Panc1 (cell line): ENCODE results near the gene UBASH3B. TPM values are rescaled to one million over a fixed set of nuclear protein-coding genes. Genes with fewer than 3 reads are reported as not detected.

Source experiments
- ATAC-seq: fragments of 200-7000 bp; cut with Tn5 transposase; 2 replicates; pipeline ENCODE4 v1.9.1; 2020; ENCODE audit warnings: mild to moderate bottlenecking, moderate library complexity
- BruUV-seq: library from RNA; stranded (reverse); fragments of 400-500 nt; replicated peaks from 2 replicates; lab custom pipeline; 2021; lab: Mats Ljungman, UMichigan
- CTCF ChIA-PET: fragments of 300-600 bp; sonication (Branson Sonifier 250); formaldehyde crosslinking; loops from one replicate; lab custom pipeline; 2022; ENCODE audit warnings: antibody characterized with exemption; lab: Charles Lee
- POLR2A ChIA-PET: fragments of 300-600 bp; sonication (Branson Sonifier 250); formaldehyde crosslinking; loops from one replicate; lab custom pipeline; 2022; ENCODE audit warnings: antibody characterized with exemption; lab: Charles Lee
- DNase-seq: peaks from one replicate; pipeline ENCODE4 v3.0.0-alpha.2; 2010; ENCODE audit warnings: low read depth, low spot score
- H3K27ac ChIP-seq: 2 replicates; pipeline ENCODE4 v1.5.1; 2011; ENCODE audit warnings: mild to moderate bottlenecking, low read length, inconsistent platforms
- H3K27me3 ChIP-seq: fragments of 200-500 bp; sonication (Bioruptor generic); 2 replicates; pipeline ENCODE4 v1.6.0; 2014; ENCODE audit warnings: low read length, inconsistent platforms; ENCODE audit not compliant: control insufficient read depth, insufficient read depth
- H3K36me3 ChIP-seq: fragments of 200-500 bp; sonication (Bioruptor generic); 2 replicates; pipeline ENCODE4 v1.5.1; 2014; ENCODE audit warnings: inconsistent platforms, mild to moderate bottlenecking, low read length, moderate library complexity; ENCODE audit not compliant: control insufficient read depth, insufficient read depth
- H3K4me1 ChIP-seq: 2 replicates; pipeline ENCODE4 v1.5.1; 2011; ENCODE audit warnings: inconsistent platforms, mild to moderate bottlenecking, low read length, moderate library complexity; ENCODE audit not compliant: control insufficient read depth, insufficient read depth
- H3K4me3 ChIP-seq, 2 experiments: 2 replicates each; pipeline ENCODE4 v1.5.1; 2011 to 2012; ENCODE audit warnings: low read depth in 2 of 2, low read length in 2 of 2, mild to moderate bottlenecking in 2 of 2, inconsistent platforms in 1 of 2, moderate library complexity in 1 of 2
- H3K9me3 ChIP-seq: fragments of 200-500 bp; sonication (Bioruptor generic); 2 replicates; pipeline ENCODE4 v1.5.1; 2014; ENCODE audit warnings: low read depth, mild to moderate bottlenecking, inconsistent platforms, low read length, moderate library complexity; ENCODE audit not compliant: control insufficient read depth, insufficient read depth
- POLR2AphosphoS5 ChIP-seq: IDR thresholded peaks from 2 replicates; pipeline ENCODE4 v1.6.1; 2012; ENCODE audit warnings: mild to moderate bottlenecking, low read depth, low read length, moderate library complexity
- SIN3A ChIP-seq: IDR thresholded peaks from 2 replicates; pipeline ENCODE4 v1.6.1; 2012; ENCODE audit warnings: low read depth, mild to moderate bottlenecking, low read length, moderate library complexity, borderline replicate concordance; ENCODE audit not compliant: insufficient read depth
- TCF7L2 ChIP-seq: IDR thresholded peaks from 2 replicates; pipeline ENCODE4 v1.6.1; 2011; ENCODE audit warnings: mild to moderate bottlenecking, low read depth, low read length, inconsistent platforms
- in situ Hi-C: cut with HindIII; loops from 2 replicates; pipeline ENCODE4 v1.10.0; 2016; ENCODE audit warnings: low sequenced_read_pairs, low pct_unique_long_range_greater_than_20kb
- intact Hi-C: fragments of 100-400 bp; cut with micrococcal nuclease; formaldehyde crosslinking; loops from one replicate; pipeline ENCODE4 v1.10.0; 2022; ENCODE audit not compliant: unreplicated experiment
- total RNA-seq: library from RNA; stranded (reverse); gene quantifications from one replicate; pipeline ENCODE4 v1.2.1, GENCODE V29; 2021; ENCODE audit not compliant: unreplicated experiment
- TF ChIP-seq, protein P1 (sequence below), 2 experiments: IDR thresholded peaks; 2 replicates each; pipeline ENCODE4 v1.6.1; 2011 to 2012; ENCODE audit warnings: low read depth in 2 of 2, control low read depth in 1 of 2, low read length in 1 of 2, mild to moderate bottlenecking in 1 of 2, moderate library complexity in 1 of 2; ENCODE audit not compliant: insufficient read depth in 1 of 2
- TF ChIP-seq, protein P2 (sequence below): fragments of 450-650 bp; IDR thresholded peaks from 2 replicates; pipeline ENCODE4 v1.5.1; 2017; ENCODE audit warnings: mild to moderate bottlenecking

Gene UBASH3B
- total RNA-seq, 1 experiment from 2014 or later: 55.1 TPM

DNA sequence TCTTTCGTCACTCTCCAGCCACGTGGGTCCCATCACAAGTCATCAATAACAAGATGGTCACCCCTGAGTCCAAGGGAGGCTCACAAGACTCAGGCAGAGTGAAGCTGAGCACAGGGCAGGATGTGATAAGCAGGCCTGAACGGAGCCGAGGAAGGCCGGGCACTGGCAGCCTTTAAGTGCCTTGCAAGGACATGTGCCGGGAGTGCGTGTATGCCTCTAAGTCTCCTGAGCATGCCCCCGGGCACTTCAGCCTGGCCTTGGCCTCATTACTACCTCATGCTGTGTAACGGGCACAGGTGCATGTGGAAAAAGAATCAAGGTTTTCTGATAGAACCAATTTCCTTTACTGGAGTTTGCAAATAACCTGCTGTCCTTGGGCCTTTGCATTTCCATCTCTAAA, 55.8 kb downstream of the UBASH3B start:
- H3K36me3 ChIP-seq: no peaks in the 10 kb centered on the region
- no peak overlapping the region for H3K4me3 ChIP-seq
- ChIA-PET CTCF (interaction anchor here (0.7 kb wide), 1 partner anchor 145 kb away, joined by 3 read pairs; no protein-coding TSS in a partner anchor), POLR2A (interaction anchor here (0.6 kb wide), 1 partner anchor 55 kb away, joined by 5 read pairs; no protein-coding TSS in a partner anchor)
- DNase-seq (no peak), ATAC-seq (peak; percentile 26; the same call in 1 of the 2 replicates)
- H3K9me3 ChIP-seq: no peaks in the 10 kb centered on the region
- H3K27me3 ChIP-seq: no peaks in the 10 kb centered on the region
- no TSS peak for BruUV-seq
- TF ChIP-seq SIN3A (no peak), TCF7L2 (no peak), POLR2AphosphoS5 (no peak)
- TF ChIP-seq, protein P1, sequence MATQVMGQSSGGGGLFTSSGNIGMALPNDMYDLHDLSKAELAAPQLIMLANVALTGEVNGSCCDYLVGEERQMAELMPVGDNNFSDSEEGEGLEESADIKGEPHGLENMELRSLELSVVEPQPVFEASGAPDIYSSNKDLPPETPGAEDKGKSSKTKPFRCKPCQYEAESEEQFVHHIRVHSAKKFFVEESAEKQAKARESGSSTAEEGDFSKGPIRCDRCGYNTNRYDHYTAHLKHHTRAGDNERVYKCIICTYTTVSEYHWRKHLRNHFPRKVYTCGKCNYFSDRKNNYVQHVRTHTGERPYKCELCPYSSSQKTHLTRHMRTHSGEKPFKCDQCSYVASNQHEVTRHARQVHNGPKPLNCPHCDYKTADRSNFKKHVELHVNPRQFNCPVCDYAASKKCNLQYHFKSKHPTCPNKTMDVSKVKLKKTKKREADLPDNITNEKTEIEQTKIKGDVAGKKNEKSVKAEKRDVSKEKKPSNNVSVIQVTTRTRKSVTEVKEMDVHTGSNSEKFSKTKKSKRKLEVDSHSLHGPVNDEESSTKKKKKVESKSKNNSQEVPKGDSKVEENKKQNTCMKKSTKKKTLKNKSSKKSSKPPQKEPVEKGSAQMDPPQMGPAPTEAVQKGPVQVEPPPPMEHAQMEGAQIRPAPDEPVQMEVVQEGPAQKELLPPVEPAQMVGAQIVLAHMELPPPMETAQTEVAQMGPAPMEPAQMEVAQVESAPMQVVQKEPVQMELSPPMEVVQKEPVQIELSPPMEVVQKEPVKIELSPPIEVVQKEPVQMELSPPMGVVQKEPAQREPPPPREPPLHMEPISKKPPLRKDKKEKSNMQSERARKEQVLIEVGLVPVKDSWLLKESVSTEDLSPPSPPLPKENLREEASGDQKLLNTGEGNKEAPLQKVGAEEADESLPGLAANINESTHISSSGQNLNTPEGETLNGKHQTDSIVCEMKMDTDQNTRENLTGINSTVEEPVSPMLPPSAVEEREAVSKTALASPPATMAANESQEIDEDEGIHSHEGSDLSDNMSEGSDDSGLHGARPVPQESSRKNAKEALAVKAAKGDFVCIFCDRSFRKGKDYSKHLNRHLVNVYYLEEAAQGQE (IDR thresholded peaks at IDR 0.05; ENCODE audit: insufficient read depth in 1 of 2, low read depth in 2 of 2, low read length in 1 of 2): no peak
- TF ChIP-seq, protein P2, sequence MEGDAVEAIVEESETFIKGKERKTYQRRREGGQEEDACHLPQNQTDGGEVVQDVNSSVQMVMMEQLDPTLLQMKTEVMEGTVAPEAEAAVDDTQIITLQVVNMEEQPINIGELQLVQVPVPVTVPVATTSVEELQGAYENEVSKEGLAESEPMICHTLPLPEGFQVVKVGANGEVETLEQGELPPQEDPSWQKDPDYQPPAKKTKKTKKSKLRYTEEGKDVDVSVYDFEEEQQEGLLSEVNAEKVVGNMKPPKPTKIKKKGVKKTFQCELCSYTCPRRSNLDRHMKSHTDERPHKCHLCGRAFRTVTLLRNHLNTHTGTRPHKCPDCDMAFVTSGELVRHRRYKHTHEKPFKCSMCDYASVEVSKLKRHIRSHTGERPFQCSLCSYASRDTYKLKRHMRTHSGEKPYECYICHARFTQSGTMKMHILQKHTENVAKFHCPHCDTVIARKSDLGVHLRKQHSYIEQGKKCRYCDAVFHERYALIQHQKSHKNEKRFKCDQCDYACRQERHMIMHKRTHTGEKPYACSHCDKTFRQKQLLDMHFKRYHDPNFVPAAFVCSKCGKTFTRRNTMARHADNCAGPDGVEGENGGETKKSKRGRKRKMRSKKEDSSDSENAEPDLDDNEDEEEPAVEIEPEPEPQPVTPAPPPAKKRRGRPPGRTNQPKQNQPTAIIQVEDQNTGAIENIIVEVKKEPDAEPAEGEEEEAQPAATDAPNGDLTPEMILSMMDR: no peak
- intact Hi-C loops (no loop called here), in situ Hi-C loops (no loop called here)
- H3K27ac ChIP-seq: no peak overlapping the region
- peaks cover 4% of the 10 kb centered on the region; the same call in 1 of the 2 replicates for H3K4me1 ChIP-seq

DNA sequence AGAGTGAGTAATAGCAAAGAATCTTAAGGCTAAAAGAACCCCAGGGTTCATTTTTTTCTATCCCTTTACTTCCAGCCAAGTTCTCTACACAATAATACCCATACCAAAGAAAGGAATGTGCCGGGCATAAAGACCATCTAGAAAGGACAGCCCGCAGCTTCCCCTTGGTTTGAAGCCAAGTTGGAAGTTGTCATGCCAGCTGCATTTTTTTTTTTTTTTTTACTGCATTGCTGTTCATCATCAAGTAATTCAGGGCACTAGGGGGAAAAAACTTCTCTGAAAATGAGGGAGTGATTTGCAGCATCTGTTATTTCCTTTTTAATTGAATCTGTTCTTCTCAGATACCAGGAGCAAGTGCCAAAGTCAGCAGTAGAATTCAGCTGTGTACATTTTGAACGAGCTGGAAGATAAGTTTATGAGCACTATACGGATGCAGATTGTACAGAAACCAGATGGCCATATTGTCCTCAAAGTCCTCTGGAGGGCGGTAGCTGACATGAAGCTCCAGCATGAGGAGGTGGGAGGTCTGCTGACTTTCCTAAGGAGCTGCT, 56.4 kb downstream of the UBASH3B start:
- BruUV-seq: no TSS peak
- in situ Hi-C loops: no loop called here
- ChIA-PET POLR2A (interaction anchor here (0.6 to 0.7 kb wide), 2 partner anchors 55 to 65 kb away, joined by 5 read pairs; no protein-coding TSS in a partner anchor), CTCF (interaction anchor here (0.7 kb wide), 2 partner anchors 36 to 145 kb away, joined by 3 to 17 read pairs; no protein-coding TSS in a partner anchor)
- 0 out of 2 replicates have a peak, but pooled peaks have one; percentile 29 for ATAC-seq
- Histone ChIP-seq H3K4me3 (no peak overlapping the region), H3K27me3 (no peaks in the 10 kb centered on the region), H3K4me1 (no peaks in the 10 kb centered on the region), H3K36me3 (no peaks in the 10 kb centered on the region), H3K27ac (no peak overlapping the region), H3K9me3 (no peaks in the 10 kb centered on the region)
- intact Hi-C loops: no loop called here
- no peak for TF ChIP-seq POLR2AphosphoS5
- TF ChIP-seq, protein P2: no peak; the same call in 1 of the 2 replicates
- TF ChIP-seq, protein P1 (IDR thresholded peaks at IDR 0.05; ENCODE audit: insufficient read depth in 1 of 2, low read depth in 2 of 2, low read length in 1 of 2): no peak
- TF ChIP-seq SIN3A: no peak
- no peak for TF ChIP-seq TCF7L2
- DNase-seq: no peak
